Left lung (tissue), 10 donors: ENCODE data around the gene FAM241A. TPM values are rescaled to one million over a fixed set of nuclear protein-coding genes. Genes with fewer than 3 reads are reported as not detected.
"Not testable (repeated sequence)": the region's sequence is repeated elsewhere in the genome, so short reads cannot be mapped to it uniquely, and the experiment has no call there.

Experiments
- ATAC-seq: fragments of 200-7000 bp; cut with Tn5 transposase; one replicate; pipeline ENCODE4 v1.9.1; 2020; ENCODE audit warnings: moderate library complexity
- DNase-seq, 4 donors: peaks; one replicate each; pipeline ENCODE4 v3.0.0-alpha.2; 2013 to 2020
- H3K27ac ChIP-seq, 2 donors: fragments of 200-600 bp; sonication (generic) in 1 of 2; one replicate each; pipeline versions ENCODE4 v1.5.0 to v1.8.0; 2020 to 2021
- H3K27me3 ChIP-seq, 2 donors: fragments of 200-600 bp; sonication (generic) in 1 of 2; one replicate each; pipeline versions ENCODE4 v1.5.0 to v1.8.0; 2020 to 2021
- H3K36me3 ChIP-seq, 2 donors: fragments of 200-600 bp; sonication (generic) in 1 of 2; one replicate each; pipeline versions ENCODE4 v1.5.0 to v1.8.0; 2020 to 2021
- H3K4me1 ChIP-seq, 2 donors: fragments of 200-600 bp; one replicate each; pipeline ENCODE4 v1.8.0; 2021
- H3K4me3 ChIP-seq, 2 donors: fragments of 200-600 bp; sonication (generic) in 1 of 2; one replicate each; pipeline versions ENCODE4 v1.5.0 to v1.8.0; 2020 to 2021; ENCODE audit warnings: mild to moderate bottlenecking in 1 of 2
- H3K9me3 ChIP-seq, 2 donors: fragments of 200-600 bp; sonication (generic) in 1 of 2; one replicate each; pipeline versions ENCODE4 v1.5.0 to v1.8.0; 2020 to 2021
- intact Hi-C, 2 donors: fragments of 100-400 bp; cut with DNase I; formaldehyde crosslinking; loops; one replicate each; pipeline versions ENCODE4 v1.11.2 to v1.14.2; 2022
- polyA plus RNA-seq, 6 donors: library from polyadenylated mRNA; unstranded; fragments of 120-200 nt; gene quantifications; one replicate each; pipeline ENCODE4 v1.2.1, GENCODE V29; 2013; ENCODE audit not compliant: insufficient read length in 6 of 6
- total RNA-seq, 2 donors: library from RNA; stranded (reverse); fragmentation: NEBNext Ultra II Directional; extraction: Animal tissue kit (Norgen Biotek cat#: 25700); gene quantifications; one replicate each; pipeline ENCODE4 v1.2.1, GENCODE V29; 2021
- TF ChIP-seq, protein P1 (sequence below), 2 donors: fragments of 200-600 bp; sonication (generic) in 1 of 2; IDR thresholded peaks; one replicate each; pipeline versions ENCODE4 v1.5.0 to v1.8.0; 2021; ENCODE audit warnings: antibody characterized with exemption in 2 of 2
- donor health status: DM: no; HTN: yes; CAD: no.
- donor health status: DM: no; HTN: no; CAD: no.

FAM241A gene
- total and polyA plus RNA-seq, 8 donors = 2.6 to 5.0 (median 3.0) TPM

- Histone ChIP-seq H3K4me3 (no peak overlapping the region), H3K9me3 (no peaks in the 10 kb centered on the region), H3K4me1 (peaks cover 0 to 10% of the 10 kb centered on the region in 2 donors), H3K27me3 (no peaks in the 10 kb centered on the region), H3K36me3 (no peaks in the 10 kb centered on the region), H3K27ac (no peak overlapping the region)
- no peak for DNase-seq
- intact Hi-C loops = no loop called here
- no peak for ATAC-seq
- TF ChIP-seq, protein P1, sequence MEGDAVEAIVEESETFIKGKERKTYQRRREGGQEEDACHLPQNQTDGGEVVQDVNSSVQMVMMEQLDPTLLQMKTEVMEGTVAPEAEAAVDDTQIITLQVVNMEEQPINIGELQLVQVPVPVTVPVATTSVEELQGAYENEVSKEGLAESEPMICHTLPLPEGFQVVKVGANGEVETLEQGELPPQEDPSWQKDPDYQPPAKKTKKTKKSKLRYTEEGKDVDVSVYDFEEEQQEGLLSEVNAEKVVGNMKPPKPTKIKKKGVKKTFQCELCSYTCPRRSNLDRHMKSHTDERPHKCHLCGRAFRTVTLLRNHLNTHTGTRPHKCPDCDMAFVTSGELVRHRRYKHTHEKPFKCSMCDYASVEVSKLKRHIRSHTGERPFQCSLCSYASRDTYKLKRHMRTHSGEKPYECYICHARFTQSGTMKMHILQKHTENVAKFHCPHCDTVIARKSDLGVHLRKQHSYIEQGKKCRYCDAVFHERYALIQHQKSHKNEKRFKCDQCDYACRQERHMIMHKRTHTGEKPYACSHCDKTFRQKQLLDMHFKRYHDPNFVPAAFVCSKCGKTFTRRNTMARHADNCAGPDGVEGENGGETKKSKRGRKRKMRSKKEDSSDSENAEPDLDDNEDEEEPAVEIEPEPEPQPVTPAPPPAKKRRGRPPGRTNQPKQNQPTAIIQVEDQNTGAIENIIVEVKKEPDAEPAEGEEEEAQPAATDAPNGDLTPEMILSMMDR (IDR thresholded peaks at IDR 0.05) = no peak
Observed at GRCh38 chr4:112105201-112105969, 39.9 kb upstream of the FAM241A start.

DNA sequence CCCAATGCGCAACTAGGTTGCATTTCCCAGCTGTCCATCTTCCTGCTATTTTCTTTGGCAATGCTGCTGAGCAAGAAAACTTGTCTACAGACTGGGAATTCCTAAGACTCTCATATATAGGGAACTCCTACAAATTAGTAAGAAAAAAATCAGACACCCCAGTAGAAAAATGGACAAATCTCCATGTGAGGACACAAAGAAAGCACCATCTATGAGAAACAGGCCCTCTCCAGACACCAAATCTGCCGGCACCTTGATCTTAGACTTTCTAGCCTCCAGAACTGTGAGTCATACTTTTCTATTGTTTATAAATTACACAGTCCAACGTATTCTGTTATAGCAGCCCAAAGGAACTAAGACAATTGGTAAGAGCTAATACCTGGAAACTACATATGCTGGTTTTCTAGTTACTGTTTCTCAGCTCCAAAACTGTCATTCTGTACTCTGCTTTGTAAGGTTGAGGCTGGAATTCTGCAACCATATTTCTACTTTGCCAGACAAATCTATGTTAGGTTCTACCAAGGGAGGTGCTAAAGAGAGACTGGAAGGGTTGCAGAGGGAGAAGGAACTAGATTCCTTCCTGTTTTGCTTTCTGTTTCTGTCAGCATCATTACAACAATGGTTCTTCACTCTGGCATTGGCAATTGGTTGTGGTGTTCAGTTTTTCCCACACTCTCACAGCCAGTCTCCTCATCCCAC is 35.7 kb upstream of the FAM241A start:
- intact Hi-C loops = no loop called here
- Histone ChIP-seq H3K4me3 (no peak overlapping the region), H3K9me3 (no peaks in the 10 kb centered on the region), H3K27ac (peak overlapping the region; percentile 14 to 65), H3K27me3 (no peaks in the 10 kb centered on the region), H3K36me3 (no peaks in the 10 kb centered on the region), H3K4me1 (peaks cover 0 to 18% of the 10 kb centered on the region in 2 donors)
- no peak for DNase-seq
- TF ChIP-seq, protein P1 (IDR thresholded peaks at IDR 0.05) = no peak
- ATAC-seq = peak; percentile 22

GRCh38 chr4:112110059-112110425 is 35.2 kb upstream of the FAM241A start:
- DNase-seq = no peak
- H3K4me3 ChIP-seq = no peak overlapping the region
- no peak for ATAC-seq
- TF ChIP-seq, protein P1 (IDR thresholded peaks at IDR 0.05) = no peak
- intact Hi-C loops = no loop called here
- no peaks in the 10 kb centered on the region for H3K36me3 ChIP-seq
- H3K4me1 ChIP-seq = peaks cover 0 to 18% of the 10 kb centered on the region in 2 donors
- H3K9me3 ChIP-seq = no peaks in the 10 kb centered on the region
- H3K27ac ChIP-seq = peak overlapping the region; percentile 14 to 65
- H3K27me3 ChIP-seq = no peaks in the 10 kb centered on the region

- Histone ChIP-seq H3K9me3 (no peaks in the 10 kb centered on the region), H3K4me1 (peaks cover 0 to 18% of the 10 kb centered on the region in 2 donors), H3K27me3 (no peaks in the 10 kb centered on the region), H3K27ac (no peak overlapping the region), H3K4me3 (no peak overlapping the region), H3K36me3 (no peaks in the 10 kb centered on the region)
- TF ChIP-seq, protein P1 (IDR thresholded peaks at IDR 0.05) = no peak
- DNase-seq = no peak
- intact Hi-C loops = no loop called here
- ATAC-seq = no peak
Observed at GRCh38 chr4:112111306-112111705, 33.9 kb upstream of the FAM241A start.

DNA sequence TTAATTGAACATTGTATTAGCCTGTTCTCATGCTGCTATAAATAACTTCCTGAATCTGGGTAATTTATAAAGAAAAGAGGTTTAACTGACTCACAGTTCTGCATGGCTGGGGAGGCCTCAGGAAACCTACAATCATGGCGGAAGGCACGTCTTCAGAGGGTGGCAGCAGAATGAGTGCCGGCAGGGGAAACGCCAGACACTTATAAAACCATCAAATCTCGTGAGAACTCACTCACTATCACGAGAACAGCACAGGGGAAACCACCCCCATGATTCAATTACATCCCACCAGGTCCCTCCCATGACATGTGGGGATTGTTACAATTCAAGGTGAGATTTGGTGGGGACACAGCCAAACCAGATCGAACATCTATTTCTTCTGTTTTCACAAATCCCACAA is 33.2 kb upstream of the FAM241A start:
- Histone ChIP-seq H3K4me1 (peaks cover 0 to 18% of the 10 kb centered on the region in 2 donors), H3K27ac (peak overlapping the region; percentile 42 to 52)
- H3K36me3 ChIP-seq, H3K4me3 ChIP-seq, ATAC-seq, DNase-seq, intact Hi-C loops, H3K9me3 ChIP-seq, H3K27me3 ChIP-seq: not testable (repeated sequence)
